Sigmoid colon (tissue), 7 donors: Measurements from ENCODE around the gene TSC22D4. TPM values are rescaled to one million over a fixed set of nuclear protein-coding genes. Genes with fewer than 3 reads are reported as not detected.

Experiments
- DNase-seq: peaks from one replicate; pipeline ENCODE4 v3.0.0-alpha.2; 2019
- H3K27ac ChIP-seq, 4 donors: fragments of 200-600 bp; sonication (generic); one replicate each; pipeline ENCODE4 v1.5.1; 2016 to 2019; ENCODE audit warnings: mild to moderate bottlenecking in 1 of 4
- H3K27me3 ChIP-seq, 3 donors: fragments of 200-600 bp; sonication (generic); one replicate each; pipeline ENCODE4 v1.5.1; 2019; ENCODE audit warnings: mild to moderate bottlenecking in 1 of 3
- H3K36me3 ChIP-seq, 4 donors: fragments of 200-600 bp; sonication (generic); one replicate each; pipeline ENCODE4 v1.5.1; 2016 to 2019
- H3K4me1 ChIP-seq, 4 donors: fragments of 200-600 bp; sonication (generic); one replicate each; pipeline ENCODE4 v1.5.1; 2017 to 2019
- H3K4me3 ChIP-seq, 4 donors: fragments of 200-600 bp; sonication (generic); one replicate each; pipeline ENCODE4 v1.5.1; 2017 to 2019; ENCODE audit warnings: mild to moderate bottlenecking in 2 of 4, moderate library complexity in 1 of 4
- H3K9me3 ChIP-seq, 4 donors: fragments of 200-600 bp in 3 of 4; sonication (generic) in 3 of 4; one replicate each; pipeline versions ENCODE4 v1.5.1 to v1.6.1; 2013 to 2019
- EP300 ChIP-seq, 4 donors: sonication (generic); formaldehyde crosslinking; IDR thresholded peaks; one replicate each; pipeline ENCODE4 v1.6.1; 2017; ENCODE audit warnings: antibody characterized with exemption in 4 of 4
- POLR2A ChIP-seq, 2 donors: fragments of 450-650 bp; IDR thresholded peaks; one replicate each; pipeline ENCODE4 v1.6.1; 2016; ENCODE audit warnings: antibody characterized with exemption in 2 of 2, mild to moderate bottlenecking in 2 of 2, moderate library complexity in 2 of 2
- POLR2AphosphoS5 ChIP-seq, 4 donors: sonication (generic); formaldehyde crosslinking; IDR thresholded peaks; one replicate each; pipeline ENCODE4 v1.6.1; 2017; ENCODE audit warnings: antibody characterized with exemption in 4 of 4
- WGBS, 2 donors: extraction: QIAGEN DNeasy Blood & Tissue Kit; methylation state at CpG; one replicate each; pipeline ENCODE4 v1.1.7; 2013; 5-methylcytosine and 5-hydroxymethylcytosine counted together
- intact Hi-C: fragments of 100-400 bp; cut with DNase I; formaldehyde crosslinking; loops from one replicate; pipeline ENCODE4 v1.15.1; 2023
- polyA plus RNA-seq, 3 donors: library from polyadenylated mRNA; stranded (reverse); fragments of 200-250 nt; gene quantifications; one replicate each; pipeline ENCODE4 v1.2.3, GENCODE V29; 2013
- total RNA-seq, 4 donors: library from RNA; depleted of rRNA; stranded (reverse); fragments of >200 nt; gene quantifications; one replicate each; pipeline ENCODE4 v1.1.0, GENCODE V29; 2016
- TF ChIP-seq, protein P1 (sequence below), 4 experiments: fragments of 450-650 bp in 3 of 4; fragments of 200-600 bp in 1 of 4; IDR thresholded peaks; one replicate each; pipeline ENCODE4 v1.5.1; 2016 to 2019; ENCODE audit warnings: antibody characterized with exemption in 4 of 4, mild to moderate bottlenecking in 3 of 4, moderate library complexity in 2 of 4
- donor health status: healthy with polysubstance abuse.
- donor health status: Bipolar disorder and iron deficiency.
- donor health status: healthy.

The TSC22D4 gene
- total and polyA plus RNA-seq, 7 donors, result 24.4 to 53.5 (median 31.6) TPM

DNA sequence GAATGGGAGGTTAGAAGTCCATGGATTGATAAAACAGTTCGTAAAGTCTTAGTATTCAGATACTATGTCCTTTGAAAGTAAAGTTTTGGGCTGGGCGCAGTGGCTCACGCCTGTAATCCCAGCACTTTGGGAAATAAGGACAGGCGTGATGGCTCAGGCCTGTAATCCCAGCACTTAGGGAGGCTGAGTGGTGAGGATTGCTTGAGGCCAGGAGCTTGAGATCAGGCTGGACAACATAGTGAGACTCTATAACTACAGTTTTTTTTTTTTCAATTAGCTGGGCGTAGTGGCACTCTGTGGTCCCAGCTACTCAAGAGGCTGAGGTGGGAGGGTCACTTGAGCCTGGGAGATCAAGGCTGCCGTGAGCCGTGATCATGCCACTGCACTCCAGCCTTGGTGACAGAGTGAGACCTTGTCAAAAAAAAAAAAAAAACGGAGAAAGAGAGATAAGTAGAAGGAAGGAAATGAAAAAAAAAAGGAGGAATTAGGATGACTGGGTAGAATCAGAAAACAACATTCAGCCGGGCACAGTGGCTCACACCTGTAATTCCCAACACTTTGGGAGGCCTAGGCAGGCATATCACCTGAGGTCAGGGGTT lies 34.3 kb upstream of the TSC22D4 start:
- TF ChIP-seq, protein P1, sequence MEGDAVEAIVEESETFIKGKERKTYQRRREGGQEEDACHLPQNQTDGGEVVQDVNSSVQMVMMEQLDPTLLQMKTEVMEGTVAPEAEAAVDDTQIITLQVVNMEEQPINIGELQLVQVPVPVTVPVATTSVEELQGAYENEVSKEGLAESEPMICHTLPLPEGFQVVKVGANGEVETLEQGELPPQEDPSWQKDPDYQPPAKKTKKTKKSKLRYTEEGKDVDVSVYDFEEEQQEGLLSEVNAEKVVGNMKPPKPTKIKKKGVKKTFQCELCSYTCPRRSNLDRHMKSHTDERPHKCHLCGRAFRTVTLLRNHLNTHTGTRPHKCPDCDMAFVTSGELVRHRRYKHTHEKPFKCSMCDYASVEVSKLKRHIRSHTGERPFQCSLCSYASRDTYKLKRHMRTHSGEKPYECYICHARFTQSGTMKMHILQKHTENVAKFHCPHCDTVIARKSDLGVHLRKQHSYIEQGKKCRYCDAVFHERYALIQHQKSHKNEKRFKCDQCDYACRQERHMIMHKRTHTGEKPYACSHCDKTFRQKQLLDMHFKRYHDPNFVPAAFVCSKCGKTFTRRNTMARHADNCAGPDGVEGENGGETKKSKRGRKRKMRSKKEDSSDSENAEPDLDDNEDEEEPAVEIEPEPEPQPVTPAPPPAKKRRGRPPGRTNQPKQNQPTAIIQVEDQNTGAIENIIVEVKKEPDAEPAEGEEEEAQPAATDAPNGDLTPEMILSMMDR (IDR thresholded peaks at IDR 0.05), result no peak
- TF ChIP-seq POLR2AphosphoS5 (IDR thresholded peaks at IDR 0.05), result no peak
- no peak for TF ChIP-seq EP300 (IDR thresholded peaks at IDR 0.05)
- TF ChIP-seq POLR2A (IDR thresholded peaks at IDR 0.05), result no peak
- Histone ChIP-seq H3K36me3 (no peaks in the 10 kb centered on the region), H3K27me3 (peaks cover 0 to 6% (median 0%) of the 10 kb centered on the region in 3 donors), H3K4me3 (no peak overlapping the region), H3K4me1 (peaks cover 0 to 6% (median 0%) of the 10 kb centered on the region in 4 donors), H3K27ac (no peak overlapping the region), H3K9me3 (no peaks in the 10 kb centered on the region)
- intact Hi-C loops, result no loop called here
- 85% methylated on average over 9 of the region's 9 CpGs for WGBS, 2 donors
- DNase-seq, result no peak

DNA sequence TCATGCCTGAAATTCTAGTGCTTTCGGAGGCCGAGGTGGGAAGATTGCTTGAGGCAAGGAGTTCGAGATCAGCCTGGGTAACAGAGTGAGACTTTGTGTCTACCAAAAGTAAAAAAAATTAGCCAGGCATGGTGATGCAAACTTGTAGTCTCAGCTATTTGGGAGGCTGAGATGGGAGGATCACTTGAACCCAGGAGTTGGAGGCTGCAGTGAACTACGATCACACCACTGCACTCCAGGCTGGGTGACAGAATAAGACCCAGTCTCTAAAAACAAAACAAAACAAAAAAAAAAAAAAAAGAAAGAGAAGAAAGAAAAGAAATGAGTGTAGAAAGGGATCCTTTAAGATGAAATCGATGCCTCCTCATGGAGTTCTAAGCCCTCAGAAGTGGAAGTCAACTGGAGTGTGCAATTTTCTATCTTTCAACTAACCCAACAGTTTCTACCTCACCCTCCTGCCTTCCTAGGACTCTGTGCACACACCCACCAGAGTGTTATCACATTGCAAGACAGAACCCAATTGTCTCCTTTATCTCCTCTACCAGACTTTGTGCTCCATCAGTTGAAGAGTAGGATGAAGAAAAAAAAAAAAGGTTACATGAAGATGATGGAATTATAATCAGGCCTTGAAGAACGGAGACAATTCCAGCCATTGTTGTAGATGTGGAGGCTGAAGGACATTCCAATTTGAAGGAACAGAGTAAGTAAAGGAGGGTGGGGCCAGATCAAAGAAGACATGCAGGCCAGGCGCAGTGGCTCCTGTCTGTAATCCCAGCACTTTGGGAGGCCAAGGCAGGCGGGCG lies 31.6 kb upstream of the TSC22D4 start:
- H3K36me3 ChIP-seq, result no peaks in the 10 kb centered on the region
- intact Hi-C loops, result no loop called here
- no peaks in the 10 kb centered on the region for H3K9me3 ChIP-seq
- H3K4me3 ChIP-seq, result no peak overlapping the region
- no peak for DNase-seq
- H3K27ac ChIP-seq, result no peak overlapping the region
- TF ChIP-seq, protein P1 (IDR thresholded peaks at IDR 0.05), result no peak
- TF ChIP-seq POLR2AphosphoS5 (IDR thresholded peaks at IDR 0.05), result no peak
- no peak for TF ChIP-seq POLR2A (IDR thresholded peaks at IDR 0.05)
- no peak for TF ChIP-seq EP300 (IDR thresholded peaks at IDR 0.05)
- WGBS, 2 donors, result 68 to 88% methylated on average over 9 of the region's 9 CpGs
- peaks cover 0 to 6% (median 0%) of the 10 kb centered on the region in 3 donors for H3K27me3 ChIP-seq
- peaks cover 0 to 2% (median 0%) of the 10 kb centered on the region in 4 donors for H3K4me1 ChIP-seq

DNA sequence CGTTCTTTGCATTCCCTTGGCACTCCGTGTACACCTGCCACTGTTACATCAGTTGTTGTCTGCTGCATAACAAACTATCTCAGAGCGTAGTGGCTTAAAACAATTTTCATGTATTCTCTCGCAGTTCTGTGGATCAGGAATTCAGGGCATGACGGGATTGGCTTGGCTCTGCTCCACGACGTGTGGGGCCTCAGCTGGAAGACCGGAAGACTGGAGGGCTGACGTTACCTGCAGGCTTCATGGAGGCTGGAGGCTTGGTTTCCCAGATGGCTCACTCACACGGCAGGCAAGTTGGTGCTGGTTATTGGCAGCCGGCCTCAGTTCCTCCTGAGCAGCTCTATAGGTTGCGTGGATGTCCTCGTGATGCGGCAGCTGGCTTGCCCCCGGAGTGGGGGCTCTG lies 30.2 kb upstream of the TSC22D4 start:
- H3K4me1 ChIP-seq, result no peaks in the 10 kb centered on the region
- no peaks in the 10 kb centered on the region for H3K9me3 ChIP-seq
- H3K4me3 ChIP-seq, result no peak overlapping the region
- 81 to 89% methylated on average over 15 of the region's 15 CpGs for WGBS, 2 donors
- H3K36me3 ChIP-seq, result no peaks in the 10 kb centered on the region
- peaks cover 0 to 6% (median 0%) of the 10 kb centered on the region in 3 donors for H3K27me3 ChIP-seq
- no peak overlapping the region for H3K27ac ChIP-seq
- TF ChIP-seq, protein P1 (IDR thresholded peaks at IDR 0.05), result no peak
- TF ChIP-seq POLR2AphosphoS5 (IDR thresholded peaks at IDR 0.05) (no peak), POLR2A (IDR thresholded peaks at IDR 0.05) (no peak)
- intact Hi-C loops, result no loop called here
- peak; percentile 77 for DNase-seq

DNA sequence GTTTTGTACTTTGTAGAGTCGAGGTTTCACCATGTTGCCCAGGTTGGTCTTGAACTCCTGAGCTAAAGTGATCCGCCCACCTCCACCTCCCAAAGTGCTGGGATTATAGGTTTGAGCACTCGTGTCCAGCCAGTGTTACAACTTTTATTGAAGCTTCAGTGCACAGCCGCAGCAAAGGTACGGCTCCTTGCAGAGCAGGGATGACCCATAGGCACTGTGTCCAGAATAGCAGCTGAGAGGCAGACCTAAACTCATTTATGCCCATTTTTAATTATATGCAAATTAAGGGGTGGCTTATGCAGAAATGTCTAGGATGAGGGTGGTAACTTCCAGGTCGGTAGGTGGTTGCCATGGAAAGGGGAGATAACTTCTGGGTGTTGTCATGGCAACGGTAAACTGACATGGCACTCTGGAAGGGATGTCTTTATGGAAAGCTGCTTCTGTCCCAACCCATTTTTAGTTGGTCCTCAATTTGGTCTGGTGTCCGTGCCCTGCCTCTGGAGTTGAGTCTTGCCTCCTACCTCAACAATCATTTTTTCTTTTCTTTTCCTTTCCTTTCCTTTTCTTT lies 27.4 kb upstream of the TSC22D4 start:
- Histone ChIP-seq H3K27ac (no peak overlapping the region), H3K4me3 (no peak overlapping the region), H3K4me1 (no peaks in the 10 kb centered on the region), H3K27me3 (peaks cover 0 to 6% (median 0%) of the 10 kb centered on the region in 3 donors), H3K36me3 (no peaks in the 10 kb centered on the region), H3K9me3 (no peaks in the 10 kb centered on the region)
- TF ChIP-seq POLR2A (IDR thresholded peaks at IDR 0.05) (no peak), EP300 (IDR thresholded peaks at IDR 0.05) (no peak), POLR2AphosphoS5 (IDR thresholded peaks at IDR 0.05) (no peak)
- TF ChIP-seq, protein P1 (IDR thresholded peaks at IDR 0.05), result no peak
- 60 to 70% methylated on average over 8 of the region's 8 CpGs for WGBS, 2 donors
- intact Hi-C loops, result no loop called here
- DNase-seq, result no peak
